Bronchial epithelial cell (primary cell): ENCODE results near the gene FBN2. TPM values are rescaled to one million over a fixed set of nuclear protein-coding genes. Genes with fewer than 3 reads are reported as not detected.

Experiments used
- DNase-seq: peaks from one replicate; pipeline ENCODE4 v3.0.0-alpha.2; 2010; ENCODE audit warnings: low read depth
- FAIRE-seq: peaks from 2 replicates; lab custom pipeline; 2011; peaks lifted over from hg19 to GRCh38; lab: Jason Lieb, UNC
- H3K27me3 ChIP-seq: 2 replicates; pipeline ENCODE4 v1.5.1; 2011; ENCODE audit warnings: low read length; ENCODE audit not compliant: control insufficient read depth, insufficient read depth
- H3K36me3 ChIP-seq: 2 replicates; pipeline ENCODE4 v1.5.1; 2011; ENCODE audit warnings: low read length; ENCODE audit not compliant: control insufficient read depth, insufficient read depth
- H3K4me3 ChIP-seq: 2 replicates; pipeline ENCODE4 v1.5.1; 2011; ENCODE audit warnings: mild to moderate bottlenecking, low read depth, low read length, control low read depth
- total RNA-seq: library from RNA; depleted of rRNA; stranded (reverse); fragments of >200 nt; gene quantifications from 2 replicates; pipeline ENCODE4 v1.2.1, GENCODE V29; 2014
- TF ChIP-seq, protein P1 (sequence below): IDR thresholded peaks from 2 replicates; pipeline ENCODE4 v1.5.1; 2011; ENCODE audit warnings: mild to moderate bottlenecking, moderate library complexity, low read length, control low read depth, inconsistent platforms; ENCODE audit not compliant: insufficient read depth, severe bottlenecking

FBN2 gene
- total RNA-seq: 26.1 and 49.0 TPM in 2 replicates

- no peak for FAIRE-seq
- Histone ChIP-seq H3K27me3 (no peaks in the 10 kb centered on the region), H3K36me3 (no peaks in the 10 kb centered on the region), H3K4me3 (peak within 1 kb of the TSS; percentile 62)
- DNase-seq: no peak
- TF ChIP-seq, protein P1, sequence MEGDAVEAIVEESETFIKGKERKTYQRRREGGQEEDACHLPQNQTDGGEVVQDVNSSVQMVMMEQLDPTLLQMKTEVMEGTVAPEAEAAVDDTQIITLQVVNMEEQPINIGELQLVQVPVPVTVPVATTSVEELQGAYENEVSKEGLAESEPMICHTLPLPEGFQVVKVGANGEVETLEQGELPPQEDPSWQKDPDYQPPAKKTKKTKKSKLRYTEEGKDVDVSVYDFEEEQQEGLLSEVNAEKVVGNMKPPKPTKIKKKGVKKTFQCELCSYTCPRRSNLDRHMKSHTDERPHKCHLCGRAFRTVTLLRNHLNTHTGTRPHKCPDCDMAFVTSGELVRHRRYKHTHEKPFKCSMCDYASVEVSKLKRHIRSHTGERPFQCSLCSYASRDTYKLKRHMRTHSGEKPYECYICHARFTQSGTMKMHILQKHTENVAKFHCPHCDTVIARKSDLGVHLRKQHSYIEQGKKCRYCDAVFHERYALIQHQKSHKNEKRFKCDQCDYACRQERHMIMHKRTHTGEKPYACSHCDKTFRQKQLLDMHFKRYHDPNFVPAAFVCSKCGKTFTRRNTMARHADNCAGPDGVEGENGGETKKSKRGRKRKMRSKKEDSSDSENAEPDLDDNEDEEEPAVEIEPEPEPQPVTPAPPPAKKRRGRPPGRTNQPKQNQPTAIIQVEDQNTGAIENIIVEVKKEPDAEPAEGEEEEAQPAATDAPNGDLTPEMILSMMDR: no peak
These were observed at the start of gene FBN2 for GRCh38 chr5:128538000-128538249. Gene FBN2, minus strand, starts transcription at chr5:128538245. Its CDS starts 642 bp downstream, at chr5:128537603.

DNA sequence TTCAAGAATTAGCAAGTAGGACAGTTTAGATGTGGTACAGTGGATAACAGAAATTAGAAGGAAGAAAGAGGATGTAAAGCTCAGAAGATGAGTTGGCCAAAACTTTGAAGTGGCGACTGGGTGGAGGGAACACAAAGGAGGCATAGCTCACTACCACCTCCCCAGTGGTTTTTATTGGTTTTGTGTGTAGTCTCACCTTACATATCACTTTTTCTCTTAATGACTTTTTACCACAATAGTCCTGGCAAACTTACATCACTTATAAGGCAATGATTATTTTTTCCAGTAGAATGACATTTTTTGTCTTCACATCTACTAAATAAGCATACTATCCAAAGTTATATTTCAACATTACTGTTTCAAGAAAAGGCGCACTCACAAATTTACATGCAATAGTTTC, 49.2 kb upstream of the FBN2 start:
- Histone ChIP-seq H3K4me3 (no peak overlapping the region), H3K27me3 (no peaks in the 10 kb centered on the region), H3K36me3 (no peaks in the 10 kb centered on the region)
- DNase-seq (no peak), FAIRE-seq (no peak)
- TF ChIP-seq, protein P1: no peak

- TF ChIP-seq, protein P1: no peak
- FAIRE-seq (no peak), DNase-seq (no peak)
- Histone ChIP-seq H3K36me3 (no peaks in the 10 kb centered on the region), H3K4me3 (no peak overlapping the region), H3K27me3 (no peaks in the 10 kb centered on the region)
These were observed 48.8 kb upstream of the FBN2 start for GRCh38 chr5:128586848-128587247.

- Histone ChIP-seq H3K36me3 (no peaks in the 10 kb centered on the region), H3K4me3 (no peak overlapping the region), H3K27me3 (no peaks in the 10 kb centered on the region)
- DNase-seq (no peak), FAIRE-seq (no peak)
- TF ChIP-seq, protein P1: no peak
These were observed 41.6 kb upstream of the FBN2 start for GRCh38 chr5:128579639-128580038.

GRCh38 chr5:128579093-128579492, 41.0 kb upstream of the FBN2 start:
- no peaks in the 10 kb centered on the region for H3K36me3 ChIP-seq
- H3K27me3 ChIP-seq: no peaks in the 10 kb centered on the region
- peak; percentile 85 for DNase-seq
- H3K4me3 ChIP-seq: no peak overlapping the region
- TF ChIP-seq, protein P1: no peak
- no peak for FAIRE-seq

GRCh38 chr5:128574041-128574440, 36.0 kb upstream of the FBN2 start:
- no peaks in the 10 kb centered on the region for H3K27me3 ChIP-seq
- H3K36me3 ChIP-seq: no peaks in the 10 kb centered on the region
- no peak for FAIRE-seq
- H3K4me3 ChIP-seq: no peak overlapping the region
- peak; percentile 66 for DNase-seq
- TF ChIP-seq, protein P1: no peak
